Endodermal cell (in vitro differentiated cells): Measurements from ENCODE around the gene PTPRN2. TPM values are rescaled to one million over a fixed set of nuclear protein-coding genes. Genes with fewer than 3 reads are reported as not detected.

Experiments
- DNase-seq: peaks from one replicate; pipeline ENCODE4 v3.0.0-alpha.2; 2017
- H3K27ac ChIP-seq: 2 replicates; pipeline ENCODE4 v1.5.1; 2013; ENCODE audit warnings: mild to moderate bottlenecking, low read depth, low read length, moderate library complexity
- H3K27me3 ChIP-seq: 2 replicates; pipeline ENCODE4 v1.6.1; 2013; ENCODE audit warnings: mild to moderate bottlenecking, low read length, moderate library complexity; ENCODE audit not compliant: insufficient read depth, control insufficient read depth, poor library complexity, severe bottlenecking
- H3K36me3 ChIP-seq: 2 replicates; pipeline ENCODE4 v1.7.0; 2013; ENCODE audit warnings: mild to moderate bottlenecking, low read length, moderate library complexity; ENCODE audit not compliant: control insufficient read depth, insufficient read depth
- H3K4me1 ChIP-seq: one replicate; pipeline ENCODE4 v1.7.0; 2013; ENCODE audit warnings: low read length; ENCODE audit not compliant: control insufficient read depth, insufficient read depth
- H3K4me3 ChIP-seq: 2 replicates; pipeline ENCODE4 v1.5.1; 2013; ENCODE audit warnings: mild to moderate bottlenecking, low read length, moderate library complexity
- H3K9ac ChIP-seq: 2 replicates; pipeline ENCODE4 v1.6.1; 2013; ENCODE audit warnings: mild to moderate bottlenecking, low read length, moderate library complexity; ENCODE audit not compliant: poor library complexity, severe bottlenecking; ENCODE audit errors: extremely low read depth
- H3K9me3 ChIP-seq: 2 replicates; pipeline ENCODE4 v1.6.1; 2013; ENCODE audit warnings: mild to moderate bottlenecking, low read length, moderate library complexity; ENCODE audit not compliant: control insufficient read depth
- H3K27ac Mint-ChIP-seq: 2 replicates; pipeline ENCODE4 v1.8.0; 2020; ENCODE audit warnings: mixed read lengths
- H3K27me3 Mint-ChIP-seq: 2 replicates; pipeline ENCODE4 v1.8.0; 2021; ENCODE audit warnings: mild to moderate bottlenecking, mixed read lengths; ENCODE audit not compliant: insufficient read depth
- H3K36me3 Mint-ChIP-seq: 2 replicates; pipeline ENCODE4 v1.8.0; 2020; ENCODE audit warnings: low read depth, mixed read lengths
- H3K4me1 Mint-ChIP-seq: 2 replicates; pipeline ENCODE4 v1.8.0; 2020; ENCODE audit warnings: mixed read lengths
- H3K4me3 Mint-ChIP-seq: 2 replicates; pipeline ENCODE4 v1.8.0; 2020; ENCODE audit warnings: mild to moderate bottlenecking, moderate library complexity, mixed read lengths
- H3K9me3 Mint-ChIP-seq: 2 replicates; pipeline ENCODE4 v1.8.0; 2020; ENCODE audit warnings: mild to moderate bottlenecking, mixed read lengths
- CTCF ChIP-seq: fragments of 200-600 bp; sonication (generic); conservative IDR thresholded peaks from 2 replicates; pipeline ENCODE4 v1.5.0; 2021; ENCODE audit warnings: antibody characterized with exemption, mild to moderate bottlenecking
- WGBS, 2 experiments: methylation state at CpG; one replicate each; pipeline versions ENCODE4 v1.1.5 to v1.1.7; 2013; ENCODE audit warnings: missing lambda C conversion rate in 2 of 2, mixed read lengths in 1 of 2; ENCODE audit not compliant: insufficient coverage in 1 of 2, insufficient read length in 1 of 2; 5-methylcytosine and 5-hydroxymethylcytosine counted together
- total RNA-seq, 2 donors: library from RNA; stranded (reverse); fragmentation: NEBNext Ultra II Directional in 1 of 2; extraction: Animal tissue kit (Norgen Biotek cat#: 25700) in 1 of 2; gene quantifications; 2 replicates in 1 of 2; 3 replicates in 1 of 2; pipeline ENCODE4 v1.2.1, GENCODE V29; 2021

PTPRN2 gene
- total RNA-seq, 2 donors from 2014 or later, result 0.69 to 1.2 TPM

GRCh38 chr7:158609313-158609974 is 21.8 kb upstream of the PTPRN2 start:
- Mint-ChIP-seq H3K27ac (no peak overlapping the region), H3K4me1 (no peaks in the 10 kb centered on the region), H3K27me3 (no peaks in the 10 kb centered on the region), H3K36me3 (peaks cover 15% of the 10 kb centered on the region), H3K9me3 (no peaks in the 10 kb centered on the region), H3K4me3 (no peak overlapping the region)
- H3K27ac ChIP-seq, result no peak overlapping the region
- DNase-seq, result no peak
- no peaks in the 10 kb centered on the region for H3K4me1 ChIP-seq
- no peak overlapping the region for H3K4me3 ChIP-seq
- no peak overlapping the region for H3K9ac ChIP-seq
- no peaks in the 10 kb centered on the region for H3K27me3 ChIP-seq
- TF ChIP-seq CTCF, result no peak
- H3K9me3 ChIP-seq, result no peaks in the 10 kb centered on the region
- 82 to 100% methylated on average over 1 to 7 of the region's 7 CpGs for WGBS, 2 experiments
- H3K36me3 ChIP-seq, result peaks cover 5% of the 10 kb centered on the region

- Mint-ChIP-seq H3K36me3 (peaks cover 15% of the 10 kb centered on the region), H3K27ac (no peak overlapping the region), H3K9me3 (no peaks in the 10 kb centered on the region), H3K27me3 (no peaks in the 10 kb centered on the region), H3K4me3 (no peak overlapping the region), H3K4me1 (no peaks in the 10 kb centered on the region)
- H3K36me3 ChIP-seq, result peaks cover 5% of the 10 kb centered on the region
- H3K27ac ChIP-seq, result no peak overlapping the region
- no peaks in the 10 kb centered on the region for H3K9me3 ChIP-seq
- H3K4me3 ChIP-seq, result no peak overlapping the region
- no peak overlapping the region for H3K9ac ChIP-seq
- H3K27me3 ChIP-seq, result no peaks in the 10 kb centered on the region
- TF ChIP-seq CTCF, result no peak
- no peak for DNase-seq
- no peaks in the 10 kb centered on the region for H3K4me1 ChIP-seq
- 95 to 98% methylated on average over 6 of the region's 6 CpGs for WGBS, 2 experiments
These were observed 19.9 kb upstream of the PTPRN2 start for GRCh38 chr7:158607563-158607962.

GRCh38 chr7:158606671-158607424 is 19.2 kb upstream of the PTPRN2 start:
- H3K36me3 Mint-ChIP-seq, result peaks cover 15% of the 10 kb centered on the region
- WGBS, 2 experiments, result 92 to 95% methylated on average over 15 to 18 of the region's 18 CpGs
- no peak for DNase-seq

More at GRCh38 chr7:158606671-158607424, 19.2 kb upstream of the PTPRN2 start:
- H3K9ac ChIP-seq, result no peak overlapping the region
- Mint-ChIP-seq H3K4me3 (no peak overlapping the region), H3K27ac (peak overlapping the region; percentile 76), H3K27me3 (no peaks in the 10 kb centered on the region), H3K4me1 (no peaks in the 10 kb centered on the region), H3K9me3 (no peaks in the 10 kb centered on the region)
- no peak overlapping the region for H3K27ac ChIP-seq
- no peaks in the 10 kb centered on the region for H3K9me3 ChIP-seq
- no peaks in the 10 kb centered on the region for H3K4me1 ChIP-seq
- TF ChIP-seq CTCF, result no peak
- H3K4me3 ChIP-seq, result no peak overlapping the region
- peaks cover 5% of the 10 kb centered on the region for H3K36me3 ChIP-seq
- no peaks in the 10 kb centered on the region for H3K27me3 ChIP-seq
